AG09319 (cell line): ENCODE measurements around the gene KRTAP5-11.
"Not testable (repeated sequence)": the region's sequence is repeated elsewhere in the genome, so short reads cannot be mapped to it uniquely, and the experiment has no call there.

ENCODE experiments used
- DNase-seq: peaks from one replicate; pipeline ENCODE4 v3.0.0-alpha.2; 2010; ENCODE audit warnings: low read depth; ENCODE audit errors: extremely low read depth
- TF ChIP-seq, protein P1 (sequence below): IDR thresholded peaks from 2 replicates; pipeline ENCODE4 v1.5.1; 2011; ENCODE audit warnings: low read depth, mild to moderate bottlenecking, inconsistent platforms, low read length, moderate library complexity

Gene KRTAP5-11

DNA sequence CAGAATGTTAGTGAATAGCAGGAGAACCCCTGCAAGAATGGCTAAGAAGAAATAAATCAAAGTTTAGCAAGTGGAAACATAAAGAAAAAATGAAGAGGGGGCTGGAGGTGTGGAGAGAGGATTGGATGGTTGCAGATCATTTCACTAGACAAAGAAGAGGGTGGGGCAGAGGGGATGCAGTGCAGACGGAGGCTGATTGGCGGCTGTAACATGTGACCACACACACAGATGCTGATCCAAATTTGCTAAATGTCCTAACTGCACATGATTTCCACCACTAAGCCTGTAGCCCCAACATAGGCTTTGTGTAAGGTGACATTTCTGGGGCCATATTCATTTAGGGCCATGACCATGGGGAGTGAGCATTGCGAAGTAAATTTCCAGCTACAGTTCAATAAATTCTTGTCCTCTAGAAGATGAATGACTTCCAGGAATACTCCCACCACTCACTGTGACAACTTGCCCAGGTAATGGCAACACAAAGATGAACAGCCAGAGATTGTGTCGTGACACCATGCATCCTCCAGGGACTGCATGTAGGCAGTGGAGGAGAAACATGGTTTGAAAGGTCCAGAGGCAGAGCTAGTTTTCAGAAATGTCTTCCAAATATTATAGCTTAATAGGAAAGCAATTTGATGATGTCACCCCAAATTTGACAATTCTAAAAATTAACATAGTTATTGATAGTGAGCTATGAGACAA lies 6.8 kb downstream of the KRTAP5-11 start:
- DNase-seq = no peak
- TF ChIP-seq, protein P1, sequence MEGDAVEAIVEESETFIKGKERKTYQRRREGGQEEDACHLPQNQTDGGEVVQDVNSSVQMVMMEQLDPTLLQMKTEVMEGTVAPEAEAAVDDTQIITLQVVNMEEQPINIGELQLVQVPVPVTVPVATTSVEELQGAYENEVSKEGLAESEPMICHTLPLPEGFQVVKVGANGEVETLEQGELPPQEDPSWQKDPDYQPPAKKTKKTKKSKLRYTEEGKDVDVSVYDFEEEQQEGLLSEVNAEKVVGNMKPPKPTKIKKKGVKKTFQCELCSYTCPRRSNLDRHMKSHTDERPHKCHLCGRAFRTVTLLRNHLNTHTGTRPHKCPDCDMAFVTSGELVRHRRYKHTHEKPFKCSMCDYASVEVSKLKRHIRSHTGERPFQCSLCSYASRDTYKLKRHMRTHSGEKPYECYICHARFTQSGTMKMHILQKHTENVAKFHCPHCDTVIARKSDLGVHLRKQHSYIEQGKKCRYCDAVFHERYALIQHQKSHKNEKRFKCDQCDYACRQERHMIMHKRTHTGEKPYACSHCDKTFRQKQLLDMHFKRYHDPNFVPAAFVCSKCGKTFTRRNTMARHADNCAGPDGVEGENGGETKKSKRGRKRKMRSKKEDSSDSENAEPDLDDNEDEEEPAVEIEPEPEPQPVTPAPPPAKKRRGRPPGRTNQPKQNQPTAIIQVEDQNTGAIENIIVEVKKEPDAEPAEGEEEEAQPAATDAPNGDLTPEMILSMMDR = no peak

DNA sequence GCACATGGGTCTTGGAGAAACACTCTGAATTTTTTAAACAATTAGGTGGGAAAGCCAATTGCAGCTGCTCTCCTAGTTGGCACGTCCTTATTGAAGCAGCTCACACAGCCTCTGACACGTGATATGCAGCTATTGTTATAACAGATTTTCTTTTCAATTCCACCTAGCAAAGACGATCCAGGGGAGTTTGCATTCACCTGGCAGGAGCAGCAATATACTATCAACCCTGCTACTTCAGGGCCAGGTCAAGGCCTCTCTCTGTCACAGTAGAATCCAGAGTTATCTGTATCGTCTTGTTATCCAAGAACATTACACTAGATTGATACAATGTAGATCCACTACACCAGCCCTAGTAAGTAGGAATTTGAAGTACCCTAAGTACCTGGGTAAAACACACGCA lies 8.3 kb downstream of the KRTAP5-11 start:
- TF ChIP-seq, protein P1 = no peak
- DNase-seq = no peak

DNA sequence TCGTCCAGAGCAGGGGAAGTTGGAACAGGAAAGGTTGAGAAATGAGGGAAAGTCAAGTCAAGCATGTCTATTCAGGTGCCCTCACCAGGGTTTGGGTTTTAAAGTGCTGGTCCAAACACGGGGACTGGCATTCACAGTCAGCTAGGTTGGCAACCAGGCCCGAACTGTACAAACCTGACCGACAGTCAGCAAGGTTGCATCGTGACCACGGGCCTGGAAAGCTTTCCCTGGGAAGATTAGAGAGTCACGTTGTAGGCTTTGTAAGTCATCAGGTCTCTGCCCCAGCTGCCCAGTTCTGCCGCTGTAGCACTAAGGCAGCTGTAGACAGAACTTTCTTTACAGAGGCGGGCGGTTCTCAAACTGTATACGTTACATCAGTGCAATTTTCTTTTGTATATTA lies 9.9 kb downstream of the KRTAP5-11 start:
- DNase-seq = no peak
- TF ChIP-seq, protein P1 = no peak

DNA sequence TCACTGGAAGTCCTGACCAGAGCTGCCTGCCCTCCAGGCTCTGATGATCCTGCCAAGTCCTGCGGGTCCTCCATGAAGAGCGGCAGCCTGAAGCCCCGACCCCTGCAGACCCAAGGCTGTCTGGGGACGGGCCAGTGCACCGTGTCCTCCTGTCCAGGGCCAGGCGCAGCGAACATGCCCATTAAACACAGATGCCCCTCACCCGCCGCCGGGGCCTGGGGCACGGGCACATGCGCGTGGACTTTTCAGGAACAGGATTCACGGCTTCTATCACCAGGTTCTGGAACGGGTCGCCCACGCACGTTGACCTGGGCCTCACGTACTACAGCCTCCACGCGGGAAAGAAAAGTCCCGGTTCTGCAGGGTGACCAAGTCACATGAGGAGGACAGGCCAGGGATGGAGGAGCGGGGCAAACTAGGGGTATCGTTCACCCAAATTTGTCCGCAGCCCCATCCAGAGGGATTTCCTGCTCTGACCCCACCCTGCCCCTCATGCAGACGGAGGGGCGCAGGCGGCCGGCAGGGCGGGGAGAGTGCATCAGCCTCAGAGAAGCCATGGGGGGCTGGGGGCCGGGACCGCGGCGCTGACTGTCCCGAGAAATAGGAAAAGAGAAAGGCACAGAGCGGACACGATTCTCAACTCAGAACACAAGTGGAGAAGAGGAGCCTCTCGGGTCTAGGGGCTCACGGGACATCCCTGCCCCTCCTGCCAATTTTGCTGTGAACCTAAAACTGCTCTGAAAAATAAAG lies 11.4 kb downstream of the KRTAP5-11 start:
- DNase-seq = not testable (repeated sequence)

DNA sequence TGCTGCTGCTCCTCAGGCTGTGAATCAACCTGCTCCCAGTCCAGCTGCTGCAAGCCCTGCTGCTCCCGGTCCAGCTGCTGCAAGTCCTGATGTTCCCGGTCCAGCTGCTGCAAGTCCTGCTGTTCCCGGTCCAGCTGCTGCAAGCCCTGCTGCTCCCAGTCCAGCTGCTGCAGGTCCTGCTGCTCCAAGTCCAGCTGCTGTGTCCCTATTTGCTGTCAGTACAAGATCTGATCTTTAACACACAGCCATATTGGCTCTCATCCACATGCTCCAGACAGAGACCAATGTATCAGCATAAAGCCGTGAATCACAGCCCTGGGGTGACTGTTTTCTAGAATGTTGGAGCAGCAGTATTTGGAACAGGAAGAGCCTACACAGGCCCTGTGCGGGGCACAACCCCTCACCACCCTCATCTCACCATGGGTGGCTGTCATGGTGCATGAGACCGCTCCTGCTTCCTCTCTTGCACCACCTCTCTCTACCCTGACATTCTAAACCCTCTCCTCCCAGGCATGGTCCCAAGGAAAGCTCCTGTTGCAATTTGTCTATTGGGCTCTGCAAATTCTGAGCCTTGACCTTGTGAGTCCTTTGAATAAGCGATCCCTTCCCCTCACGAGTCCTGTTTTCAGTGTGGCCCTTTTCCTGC lies 13.8 kb downstream of the KRTAP5-11 start:
- TF ChIP-seq, protein P1 = no peak

DNA sequence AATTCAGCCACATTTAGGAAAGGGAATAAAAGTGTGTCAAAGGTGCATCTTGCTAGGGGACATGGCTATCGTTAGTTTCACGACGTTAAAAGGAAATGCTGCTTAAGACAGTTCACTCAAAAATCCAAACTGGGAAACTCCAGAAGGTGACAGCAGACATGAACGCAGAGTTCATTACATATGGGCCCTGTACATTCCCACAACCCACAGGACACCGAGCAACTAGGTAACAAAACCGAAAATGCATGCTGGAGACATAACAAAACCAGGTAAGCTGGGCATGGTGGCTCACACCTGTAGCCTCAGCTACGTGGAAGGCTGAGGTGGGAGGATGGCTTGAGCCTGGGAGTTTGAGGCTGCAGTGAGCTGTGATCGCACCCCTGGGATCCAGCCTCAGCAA lies 15.0 kb downstream of the KRTAP5-11 start:
- not testable (repeated sequence) for DNase-seq

More for the DNA sequence above, 13.8 kb downstream of the KRTAP5-11 start:
- no peak for DNase-seq

DNA sequence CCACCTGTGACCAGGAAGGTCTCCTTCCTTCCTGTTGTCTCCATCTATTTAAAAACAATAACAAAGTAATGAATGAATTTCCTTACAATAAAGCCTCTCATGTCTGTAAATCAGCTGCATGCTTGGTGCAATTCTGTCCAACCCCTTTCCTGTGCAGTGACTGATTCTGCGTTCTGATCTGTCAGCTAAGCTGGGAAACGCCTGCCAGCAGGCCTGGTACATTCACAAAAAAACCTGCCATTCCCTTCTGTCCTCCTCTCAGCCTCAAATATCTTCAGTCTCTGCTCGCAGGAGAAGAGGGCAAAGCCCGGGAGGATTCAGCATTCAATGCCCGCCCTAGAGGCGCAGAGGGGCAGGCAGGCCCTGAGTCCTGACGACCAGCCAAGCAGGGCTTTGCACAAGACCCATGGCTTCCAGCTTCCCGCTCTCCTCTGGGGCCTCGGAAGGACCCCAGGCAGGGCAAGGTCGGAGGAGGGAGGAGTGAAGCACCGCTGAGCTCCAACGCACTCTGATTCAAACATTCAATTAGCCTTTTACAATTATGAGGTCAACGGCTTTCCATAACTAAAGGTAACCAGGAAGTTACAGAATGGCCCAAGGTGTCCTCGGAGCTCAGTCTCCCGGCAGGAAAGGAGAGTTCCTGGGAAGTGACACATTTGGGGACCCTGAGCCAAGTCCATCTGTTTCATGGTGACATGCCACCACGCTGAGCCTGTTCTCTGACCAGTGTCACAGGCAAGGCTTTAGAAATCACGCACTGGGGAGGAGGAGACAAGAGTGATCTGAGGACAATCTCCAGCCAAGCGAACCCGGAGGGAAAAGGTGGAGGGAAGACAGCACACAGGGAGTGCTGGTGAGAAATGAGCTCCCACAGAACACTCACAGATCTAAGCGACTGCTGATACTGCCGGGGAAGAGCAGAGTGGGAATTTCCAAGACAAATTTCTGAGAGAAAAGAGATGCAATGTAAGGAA lies 15.8 kb downstream of the KRTAP5-11 start:
- DNase-seq = not testable (repeated sequence)

DNA sequence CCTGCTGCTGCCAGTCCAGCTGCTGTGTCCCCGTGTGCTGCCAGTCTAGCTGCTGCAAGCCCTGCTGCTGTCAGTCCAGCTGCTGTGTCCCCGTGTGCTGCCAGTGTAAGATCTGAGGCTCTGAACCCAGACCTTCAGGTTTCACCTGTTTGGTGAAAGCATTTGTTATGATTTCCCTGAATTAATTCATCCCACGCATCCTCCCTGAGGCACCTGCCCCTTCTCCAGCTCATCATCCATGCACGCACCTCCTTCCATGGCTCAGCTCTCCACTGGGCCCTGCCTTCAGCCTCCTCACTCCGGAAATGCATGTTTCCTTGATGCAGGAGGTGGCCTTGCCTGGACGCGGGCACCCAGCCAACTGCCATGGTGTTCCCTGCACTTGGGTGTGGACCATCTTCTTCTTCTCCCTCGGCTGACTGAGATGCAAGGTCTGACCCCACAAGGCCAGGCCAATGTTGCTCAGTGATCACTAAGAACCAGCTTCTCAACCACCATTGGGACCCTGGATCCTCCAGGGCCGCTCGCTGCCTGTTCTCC lies 16.5 kb downstream of the KRTAP5-11 start:
- TF ChIP-seq, protein P1 = no peak
- DNase-seq = no peak
